Calu3 (cell line): Measurements from ENCODE around the gene PMAIP1. TPM values are rescaled to one million over a fixed set of nuclear protein-coding genes. Genes with fewer than 3 reads are reported as not detected.
A peak's percentile ranks its signal among the peaks of the same experiment; 100 is the strongest.

Source experiments
- BruUV-seq: library from RNA; stranded (reverse); fragments of 400-500 nt; replicated peaks from 2 replicates; lab custom pipeline; 2021; lab: Mats Ljungman, UMichigan
- CTCF ChIA-PET: fragments of 300-600 bp; sonication (Branson Sonifier 250); formaldehyde crosslinking; loops from one replicate; lab custom pipeline; 2022; ENCODE audit warnings: antibody characterized with exemption; lab: Charles Lee
- DNase-seq: peaks from one replicate; pipeline ENCODE4 v3.0.0; 2022
- H3K27ac Mint-ChIP-seq: one replicate; pipeline ENCODE4 v1.8.0; 2022; ENCODE audit warnings: mixed read lengths; ENCODE audit not compliant: unreplicated experiment
- H3K27me3 Mint-ChIP-seq: one replicate; pipeline ENCODE4 v1.8.0; 2022; ENCODE audit warnings: mixed read lengths; ENCODE audit not compliant: unreplicated experiment
- H3K36me3 Mint-ChIP-seq: one replicate; pipeline ENCODE4 v1.8.0; 2022; ENCODE audit warnings: mild to moderate bottlenecking, moderate library complexity, mixed read lengths; ENCODE audit not compliant: insufficient read depth, unreplicated experiment
- H3K4me1 Mint-ChIP-seq: one replicate; pipeline ENCODE4 v1.8.0; 2022; ENCODE audit warnings: mild to moderate bottlenecking, low read depth, mixed read lengths; ENCODE audit not compliant: unreplicated experiment
- H3K4me3 Mint-ChIP-seq: one replicate; pipeline ENCODE4 v1.8.0; 2022; ENCODE audit warnings: mild to moderate bottlenecking, low read depth, moderate library complexity, mixed read lengths; ENCODE audit not compliant: unreplicated experiment
- H3K9me3 Mint-ChIP-seq: one replicate; pipeline ENCODE4 v1.8.0; 2022; ENCODE audit warnings: low read depth, mixed read lengths; ENCODE audit not compliant: unreplicated experiment
- CTCF ChIP-seq: fragments of 200-600 bp; IDR thresholded peaks from one replicate; pipeline ENCODE4 v1.8.0; 2022; ENCODE audit warnings: antibody characterized with exemption; ENCODE audit not compliant: unreplicated experiment
- intact Hi-C: fragments of 100-400 bp; cut with micrococcal nuclease; formaldehyde crosslinking; loops from one replicate; pipeline ENCODE4 v1.10.0; 2022; ENCODE audit not compliant: unreplicated experiment
- total RNA-seq: library from RNA; stranded (reverse); gene quantifications from 2 replicates; pipeline ENCODE4 v1.2.3, GENCODE V29; 2022

The PMAIP1 gene
- total RNA-seq, 1 experiment from 2014 or later = 56.1 TPM

DNA sequence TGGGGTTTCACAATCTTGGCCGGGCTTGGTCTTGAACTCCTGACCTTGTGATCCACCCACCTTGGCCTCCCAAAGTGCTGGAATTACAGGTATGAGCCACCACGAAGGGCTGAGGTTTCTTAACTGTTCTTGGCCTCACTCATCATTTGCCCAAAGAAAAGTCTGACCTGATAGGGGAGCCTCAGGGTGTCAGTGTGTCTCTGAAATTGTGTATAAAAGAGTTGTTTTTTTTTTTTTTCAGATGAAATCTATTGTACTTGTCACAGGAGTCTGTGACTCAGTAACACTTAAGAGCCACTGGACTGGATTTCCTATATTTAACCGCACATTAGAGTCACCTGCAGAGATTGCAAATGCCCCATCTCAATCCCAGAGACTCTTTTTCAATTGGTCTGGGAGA is 16.9 kb downstream of the PMAIP1 start:
- Mint-ChIP-seq H3K36me3 (peaks cover 7% of the 10 kb centered on the region), H3K27me3 (no peaks in the 10 kb centered on the region), H3K9me3 (peaks cover 2% of the 10 kb centered on the region), H3K4me3 (no peak overlapping the region), H3K27ac (no peak overlapping the region), H3K4me1 (peaks cover 40% of the 10 kb centered on the region)
- CTCF ChIA-PET = no interaction called here
- intact Hi-C loops = no loop called here
- DNase-seq = no peak
- no peak for TF ChIP-seq CTCF
- no TSS peak for BruUV-seq

DNA sequence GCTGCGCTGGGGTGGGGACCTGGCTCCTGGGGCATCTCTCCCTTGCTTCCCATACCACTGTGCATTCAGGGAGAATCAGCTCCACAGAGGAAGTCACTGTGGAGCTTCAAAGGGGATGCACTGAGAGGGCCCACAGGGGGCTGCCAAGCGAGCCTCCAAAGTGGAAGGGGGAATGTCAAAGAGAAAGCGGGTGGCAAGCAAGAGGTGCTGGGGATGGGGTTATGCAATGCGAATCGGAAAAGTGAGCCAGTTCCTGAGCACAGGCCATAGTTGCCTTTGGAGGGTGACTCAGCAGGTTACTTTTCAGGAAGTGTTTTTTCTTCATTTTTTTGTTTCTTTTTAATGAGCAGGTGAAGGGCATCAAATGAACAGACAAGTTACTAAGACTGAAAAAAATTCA is 17.6 kb downstream of the PMAIP1 start:
- H3K27me3 Mint-ChIP-seq = no peaks in the 10 kb centered on the region
- intact Hi-C loops = no loop called here
- peaks cover 7% of the 10 kb centered on the region for H3K36me3 Mint-ChIP-seq
- DNase-seq = peak; percentile 42
- no peak for TF ChIP-seq CTCF
- no peaks in the 10 kb centered on the region for H3K9me3 Mint-ChIP-seq
- BruUV-seq = no TSS peak
- peaks cover 37% of the 10 kb centered on the region for H3K4me1 Mint-ChIP-seq
- H3K4me3 Mint-ChIP-seq = no peak overlapping the region
- peak overlapping the region; percentile 82 for H3K27ac Mint-ChIP-seq
- CTCF ChIA-PET = no interaction called here

- no peaks in the 10 kb centered on the region for H3K27me3 Mint-ChIP-seq
- H3K9me3 Mint-ChIP-seq = no peaks in the 10 kb centered on the region
- CTCF ChIA-PET = interaction anchor here (0.8 to 2.2 kb wide), 3 partner anchors 8 to 34 kb away, joined by 3 to 9 read pairs (median 4); no protein-coding TSS in a partner anchor
- peaks cover 40% of the 10 kb centered on the region for H3K4me1 Mint-ChIP-seq
- H3K4me3 Mint-ChIP-seq = peak overlapping the region; percentile 47
- TF ChIP-seq CTCF = no peak
- peak overlapping the region; percentile 82 for H3K27ac Mint-ChIP-seq
- peak; percentile 75 for DNase-seq
- H3K36me3 Mint-ChIP-seq = peaks cover 7% of the 10 kb centered on the region
- no TSS peak for BruUV-seq
- intact Hi-C loops = no loop called here
Measured at GRCh38 chr18:59918320-59918755, 18.5 kb downstream of the PMAIP1 start.

- CTCF ChIA-PET = interaction anchor here (0.6 to 2.2 kb wide), 3 partner anchors 9 to 504 kb away, joined by 3 to 9 read pairs (median 4); no protein-coding TSS in a partner anchor
- peaks cover 46% of the 10 kb centered on the region for H3K4me1 Mint-ChIP-seq
- no peak overlapping the region for H3K27ac Mint-ChIP-seq
- H3K27me3 Mint-ChIP-seq = no peaks in the 10 kb centered on the region
- no peak for DNase-seq
- no TSS peak for BruUV-seq
- H3K36me3 Mint-ChIP-seq = peaks cover 7% of the 10 kb centered on the region
- no peak for TF ChIP-seq CTCF
- intact Hi-C loops = no loop called here
- H3K4me3 Mint-ChIP-seq = no peak overlapping the region
- H3K9me3 Mint-ChIP-seq = no peaks in the 10 kb centered on the region
Measured at GRCh38 chr18:59918997-59919396, 19.2 kb downstream of the PMAIP1 start.
